ENCODE data around the gene C2orf72.
"Not testable (repeated sequence)": the region's sequence is repeated elsewhere in the genome, so short reads cannot be mapped to it uniquely, and the experiment has no call there.

Gene C2orf72

DNA sequence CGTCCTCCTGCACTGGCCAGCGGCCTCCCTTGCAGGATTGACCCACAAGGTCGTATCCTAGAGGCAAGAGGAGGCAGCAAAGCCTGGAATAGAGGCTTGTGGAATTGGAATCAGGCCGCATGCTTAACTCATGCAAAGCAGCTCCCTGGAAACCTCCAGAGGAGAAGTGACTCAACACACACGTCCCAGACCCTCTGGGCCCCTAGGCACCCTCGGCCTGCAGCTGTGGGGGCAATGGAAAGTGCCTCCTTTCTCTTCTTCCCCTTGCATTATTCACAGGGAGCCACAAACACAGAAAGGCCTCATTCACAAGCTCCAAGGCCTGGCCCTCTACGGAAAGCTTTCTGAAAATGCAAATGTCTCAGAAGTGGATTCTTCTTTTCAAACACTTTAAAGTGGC lies 21.8 kb upstream of the C2orf72 start:
- H3K9me3 ChIP-seq (ENCODE audit: control insufficient read depth, insufficient read depth, low read length) = no peaks in the 10 kb centered on the region
- peaks cover 4% of the 10 kb centered on the region for H3K27me3 ChIP-seq (ENCODE audit: control insufficient read depth, insufficient read depth, low read length)
- no peak overlapping the region for H3K9ac ChIP-seq (ENCODE audit: low read depth, low read length)

DNA sequence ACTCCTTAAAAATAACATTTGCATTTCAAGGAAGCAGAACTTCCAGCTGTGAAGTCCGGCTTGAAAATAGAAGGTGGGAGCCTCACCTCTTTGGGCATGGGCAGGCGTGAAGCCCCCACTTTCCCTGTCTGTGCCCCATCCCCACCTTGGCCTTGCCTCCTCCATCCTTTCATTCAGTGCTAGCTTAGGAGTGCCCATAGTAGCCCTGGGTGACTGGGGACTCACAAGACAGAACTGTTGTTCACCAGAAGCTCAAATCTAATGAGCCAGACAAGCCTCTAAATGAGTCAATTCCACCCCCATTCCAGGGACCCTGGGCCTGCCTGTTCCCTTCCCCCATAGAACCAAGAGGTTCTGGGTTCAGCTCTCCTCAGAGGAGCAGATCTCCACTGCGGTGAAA lies 21.4 kb upstream of the C2orf72 start:
- Histone ChIP-seq H3K9me3 (ENCODE audit: control insufficient read depth, insufficient read depth, low read length) (no peaks in the 10 kb centered on the region), H3K4me1 (ENCODE audit: control insufficient read depth, insufficient read depth, low read length) (peaks cover 14% of the 10 kb centered on the region; the same call in 1 of the 2 replicates), H3K9ac (ENCODE audit: low read depth, low read length) (no peak overlapping the region), H3K27ac (ENCODE audit: low read depth, low read length) (peak overlapping the region; percentile 40), H3K27me3 (ENCODE audit: control insufficient read depth, insufficient read depth, low read length) (peaks cover 4% of the 10 kb centered on the region), H3K36me3 (ENCODE audit: control insufficient read depth, insufficient read depth, low read length) (no peaks in the 10 kb centered on the region), H3K4me3 (ENCODE audit: low read depth, low read length) (no peak overlapping the region)

More for the DNA sequence above, 21.8 kb upstream of the C2orf72 start:
- H3K27ac ChIP-seq (ENCODE audit: low read depth, low read length) = peak overlapping the region; percentile 40
- peaks cover 14% of the 10 kb centered on the region; the same call in 1 of the 2 replicates for H3K4me1 ChIP-seq (ENCODE audit: control insufficient read depth, insufficient read depth, low read length)
- H3K36me3 ChIP-seq (ENCODE audit: control insufficient read depth, insufficient read depth, low read length) = no peaks in the 10 kb centered on the region
- no peak overlapping the region for H3K4me3 ChIP-seq (ENCODE audit: low read depth, low read length)

DNA sequence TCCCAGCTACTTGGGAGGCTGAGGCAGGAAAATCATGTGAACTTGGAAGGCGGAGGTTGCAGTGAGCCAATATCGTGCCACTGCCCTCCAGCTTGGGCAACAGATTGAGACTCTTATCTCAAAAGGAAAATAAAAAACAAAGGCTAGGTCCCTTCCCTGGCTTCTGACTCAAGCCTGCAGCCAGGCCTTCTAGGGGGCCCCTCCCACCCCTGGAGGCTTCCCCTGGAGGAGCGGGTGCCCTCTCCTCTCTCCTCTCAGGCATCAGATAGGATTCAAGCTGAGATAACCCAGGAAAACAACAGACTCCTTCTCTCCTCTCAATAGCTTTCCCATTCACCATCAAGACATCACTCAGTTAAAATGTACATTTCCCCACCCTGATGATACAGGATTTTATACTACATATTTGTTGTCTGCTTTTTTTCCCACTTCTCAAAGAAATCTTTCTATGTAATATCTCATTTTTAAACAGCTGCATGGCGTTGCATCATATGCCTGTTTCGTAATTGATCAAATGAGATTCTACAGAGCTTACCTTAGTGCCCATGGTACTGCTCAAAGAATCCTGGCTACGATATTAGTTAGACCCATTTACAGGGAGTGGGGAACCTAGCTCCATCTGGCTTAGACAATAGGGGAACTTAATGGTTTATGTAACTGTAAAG lies 20.6 kb upstream of the C2orf72 start:
- Histone ChIP-seq H3K9me3 (ENCODE audit: control insufficient read depth, insufficient read depth, low read length) (no peaks in the 10 kb centered on the region), H3K9ac (ENCODE audit: low read depth, low read length) (no peak overlapping the region), H3K36me3 (ENCODE audit: control insufficient read depth, insufficient read depth, low read length) (no peaks in the 10 kb centered on the region), H3K27me3 (ENCODE audit: control insufficient read depth, insufficient read depth, low read length) (peaks cover 4% of the 10 kb centered on the region), H3K4me3 (ENCODE audit: low read depth, low read length) (no peak overlapping the region), H3K27ac (ENCODE audit: low read depth, low read length) (no peak overlapping the region), H3K4me1 (ENCODE audit: control insufficient read depth, insufficient read depth, low read length) (peaks cover 14% of the 10 kb centered on the region; the same call in 1 of the 2 replicates)

DNA sequence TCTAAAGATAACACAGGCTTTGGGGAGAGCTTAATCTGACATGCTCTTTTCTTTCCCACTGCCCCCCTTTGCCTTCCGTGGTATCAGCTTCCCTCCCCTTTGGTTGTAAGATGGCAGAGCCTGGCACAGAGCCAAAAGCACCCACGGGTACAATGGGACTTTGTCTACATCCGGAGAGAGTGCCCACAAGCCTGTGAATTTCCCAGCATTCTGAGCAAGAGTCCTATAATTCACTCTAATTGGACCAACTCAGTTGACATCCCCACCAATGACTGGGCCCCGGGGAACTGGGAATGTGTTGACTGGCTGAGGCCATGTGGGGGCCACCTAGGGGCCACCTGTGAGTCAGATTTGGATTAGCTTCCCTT lies 20.1 kb upstream of the C2orf72 start:
- no peak overlapping the region for H3K4me3 ChIP-seq (ENCODE audit: low read depth, low read length)
- no peaks in the 10 kb centered on the region for H3K9me3 ChIP-seq (ENCODE audit: control insufficient read depth, insufficient read depth, low read length)
- H3K27me3 ChIP-seq (ENCODE audit: control insufficient read depth, insufficient read depth, low read length) = peaks cover 4% of the 10 kb centered on the region
- peaks cover 14% of the 10 kb centered on the region; the same call in 1 of the 2 replicates for H3K4me1 ChIP-seq (ENCODE audit: control insufficient read depth, insufficient read depth, low read length)
- no peaks in the 10 kb centered on the region for H3K36me3 ChIP-seq (ENCODE audit: control insufficient read depth, insufficient read depth, low read length)
- H3K27ac ChIP-seq (ENCODE audit: low read depth, low read length) = no peak overlapping the region
- no peak overlapping the region for H3K9ac ChIP-seq (ENCODE audit: low read depth, low read length)

DNA sequence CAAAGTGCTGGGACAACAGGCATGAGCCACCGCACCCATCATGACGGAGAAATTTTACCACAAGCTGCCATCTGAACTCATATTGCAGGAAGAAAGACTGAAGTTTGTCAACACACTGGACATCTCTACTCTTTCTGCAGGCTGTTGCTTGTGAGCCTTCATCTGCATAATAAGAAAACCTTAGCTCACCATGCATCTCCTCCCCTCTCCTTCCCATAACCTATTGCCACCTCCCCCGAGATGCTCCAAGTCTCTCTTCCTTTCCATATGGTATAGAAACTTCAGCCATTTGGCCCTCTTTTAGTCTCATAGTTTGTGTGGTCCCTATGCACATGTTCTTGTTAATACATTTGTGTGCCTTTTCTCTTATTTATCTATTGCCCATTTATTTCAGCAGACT lies 19.1 kb upstream of the C2orf72 start:
- Histone ChIP-seq H3K9me3 (ENCODE audit: control insufficient read depth, insufficient read depth, low read length) (no peaks in the 10 kb centered on the region), H3K27me3 (ENCODE audit: control insufficient read depth, insufficient read depth, low read length) (peaks cover 4% of the 10 kb centered on the region), H3K36me3 (ENCODE audit: control insufficient read depth, insufficient read depth, low read length) (no peaks in the 10 kb centered on the region), H3K4me1 (ENCODE audit: control insufficient read depth, insufficient read depth, low read length) (peaks cover 14% of the 10 kb centered on the region; the same call in 1 of the 2 replicates), H3K4me3 (ENCODE audit: low read depth, low read length) (no peak overlapping the region), H3K9ac (ENCODE audit: low read depth, low read length) (no peak overlapping the region), H3K27ac (ENCODE audit: low read depth, low read length) (no peak overlapping the region)

DNA sequence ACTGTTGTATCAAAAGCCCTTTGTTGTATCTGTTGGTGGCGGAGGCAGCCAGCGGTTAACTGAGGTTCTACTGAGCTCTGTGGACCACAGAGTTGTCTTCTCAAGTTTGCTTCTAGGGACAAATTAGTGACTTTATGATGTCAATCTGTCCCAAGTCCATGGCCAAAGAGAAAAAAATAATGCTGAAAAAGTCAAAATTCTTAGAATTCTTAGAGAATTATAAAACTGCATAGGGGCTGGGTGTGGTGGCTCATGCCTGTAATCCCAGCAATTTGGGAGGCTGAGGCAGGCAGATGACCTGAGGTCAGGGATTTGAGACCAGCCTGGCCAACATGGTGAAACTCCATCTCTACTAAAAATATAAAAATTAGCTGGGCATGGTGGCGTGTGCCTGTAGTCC lies 12.3 kb upstream of the C2orf72 start:
- H3K9ac ChIP-seq (ENCODE audit: low read depth, low read length); H3K27me3 ChIP-seq (ENCODE audit: control insufficient read depth, insufficient read depth, low read length); H3K9me3 ChIP-seq (ENCODE audit: control insufficient read depth, insufficient read depth, low read length); H3K4me3 ChIP-seq (ENCODE audit: low read depth, low read length); H3K4me1 ChIP-seq (ENCODE audit: control insufficient read depth, insufficient read depth, low read length); H3K36me3 ChIP-seq (ENCODE audit: control insufficient read depth, insufficient read depth, low read length); H3K27ac ChIP-seq (ENCODE audit: low read depth, low read length): not testable (repeated sequence)

DNA sequence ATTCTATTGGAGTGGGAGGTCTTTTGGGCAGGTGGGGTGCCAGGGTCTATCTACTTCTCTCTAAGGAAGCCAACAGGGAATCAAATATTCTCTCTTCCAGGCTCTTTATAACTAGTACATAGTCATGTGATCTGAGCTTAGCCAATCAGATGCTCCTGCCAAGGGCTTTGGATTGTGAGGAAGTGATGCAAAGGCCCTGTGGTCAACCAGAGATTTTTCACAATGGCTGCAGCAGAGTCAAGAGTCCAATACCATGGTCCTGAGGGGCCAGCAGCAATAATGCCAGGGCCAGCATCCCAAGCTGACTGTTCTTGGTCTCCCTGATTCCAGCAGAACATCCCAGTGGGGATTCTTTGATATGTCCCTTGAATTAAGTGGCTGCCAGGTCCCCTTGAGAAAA lies 8.4 kb upstream of the C2orf72 start:
- H3K4me1 ChIP-seq (ENCODE audit: control insufficient read depth, insufficient read depth, low read length) = no peaks in the 10 kb centered on the region
- H3K9me3 ChIP-seq (ENCODE audit: control insufficient read depth, insufficient read depth, low read length) = no peaks in the 10 kb centered on the region
- no peaks in the 10 kb centered on the region for H3K36me3 ChIP-seq (ENCODE audit: control insufficient read depth, insufficient read depth, low read length)
- no peaks in the 10 kb centered on the region for H3K27me3 ChIP-seq (ENCODE audit: control insufficient read depth, insufficient read depth, low read length)
- no peak overlapping the region for H3K9ac ChIP-seq (ENCODE audit: low read depth, low read length)
- H3K27ac ChIP-seq (ENCODE audit: low read depth, low read length) = no peak overlapping the region
- no peak overlapping the region for H3K4me3 ChIP-seq (ENCODE audit: low read depth, low read length)

DNA sequence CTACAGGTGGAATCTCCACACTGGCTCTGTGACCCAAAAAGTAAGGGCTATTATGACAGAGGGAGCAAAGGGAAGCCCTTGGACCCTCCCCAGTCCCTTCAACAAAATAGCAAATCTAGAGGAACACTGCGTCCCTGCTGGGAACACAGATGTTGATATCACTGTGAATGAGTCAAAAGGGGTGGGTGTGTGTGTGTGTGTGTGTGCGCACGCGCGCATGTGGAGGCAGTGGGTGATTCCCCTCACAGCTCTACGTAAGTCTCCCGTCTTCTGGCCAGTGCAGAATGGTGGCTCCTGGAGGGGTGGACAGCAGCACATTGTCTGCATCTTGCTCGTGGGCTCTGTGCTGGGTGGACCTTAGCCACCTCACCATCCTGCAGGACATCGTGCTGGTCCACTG lies 7.8 kb upstream of the C2orf72 start:
- no peak overlapping the region for H3K9ac ChIP-seq (ENCODE audit: low read depth, low read length)
- no peak overlapping the region for H3K27ac ChIP-seq (ENCODE audit: low read depth, low read length)
- no peaks in the 10 kb centered on the region for H3K9me3 ChIP-seq (ENCODE audit: control insufficient read depth, insufficient read depth, low read length)
- no peaks in the 10 kb centered on the region for H3K4me1 ChIP-seq (ENCODE audit: control insufficient read depth, insufficient read depth, low read length)
- no peaks in the 10 kb centered on the region for H3K36me3 ChIP-seq (ENCODE audit: control insufficient read depth, insufficient read depth, low read length)
- no peak overlapping the region for H3K4me3 ChIP-seq (ENCODE audit: low read depth, low read length)
- peaks cover 7% of the 10 kb centered on the region for H3K27me3 ChIP-seq (ENCODE audit: control insufficient read depth, insufficient read depth, low read length)

DNA sequence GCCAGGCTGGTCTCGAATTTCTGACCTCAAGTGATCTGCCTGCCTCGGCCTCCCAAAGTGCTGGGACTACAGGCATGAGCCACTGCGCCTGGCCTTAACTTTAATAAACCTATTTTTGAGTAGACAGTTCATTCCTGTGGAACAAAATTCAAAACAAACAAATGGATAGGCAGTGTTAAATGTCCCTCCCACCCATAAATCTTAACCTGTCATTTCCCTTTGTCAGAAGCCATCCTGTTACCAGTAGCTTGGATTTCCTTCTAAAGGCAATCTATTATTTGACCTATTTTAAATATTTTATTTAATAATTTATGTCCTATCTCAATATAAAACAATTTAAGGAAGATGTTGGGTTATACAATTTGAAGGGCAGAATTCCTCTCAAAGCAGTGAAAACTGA lies 6.6 kb upstream of the C2orf72 start:
- no peaks in the 10 kb centered on the region for H3K36me3 ChIP-seq (ENCODE audit: control insufficient read depth, insufficient read depth, low read length)
- H3K4me3 ChIP-seq (ENCODE audit: low read depth, low read length) = no peak overlapping the region
- peaks cover 16% of the 10 kb centered on the region for H3K27me3 ChIP-seq (ENCODE audit: control insufficient read depth, insufficient read depth, low read length)
- H3K9me3 ChIP-seq (ENCODE audit: control insufficient read depth, insufficient read depth, low read length) = no peaks in the 10 kb centered on the region
- H3K9ac ChIP-seq (ENCODE audit: low read depth, low read length) = no peak overlapping the region
- no peaks in the 10 kb centered on the region for H3K4me1 ChIP-seq (ENCODE audit: control insufficient read depth, insufficient read depth, low read length)
- H3K27ac ChIP-seq (ENCODE audit: low read depth, low read length) = no peak overlapping the region

DNA sequence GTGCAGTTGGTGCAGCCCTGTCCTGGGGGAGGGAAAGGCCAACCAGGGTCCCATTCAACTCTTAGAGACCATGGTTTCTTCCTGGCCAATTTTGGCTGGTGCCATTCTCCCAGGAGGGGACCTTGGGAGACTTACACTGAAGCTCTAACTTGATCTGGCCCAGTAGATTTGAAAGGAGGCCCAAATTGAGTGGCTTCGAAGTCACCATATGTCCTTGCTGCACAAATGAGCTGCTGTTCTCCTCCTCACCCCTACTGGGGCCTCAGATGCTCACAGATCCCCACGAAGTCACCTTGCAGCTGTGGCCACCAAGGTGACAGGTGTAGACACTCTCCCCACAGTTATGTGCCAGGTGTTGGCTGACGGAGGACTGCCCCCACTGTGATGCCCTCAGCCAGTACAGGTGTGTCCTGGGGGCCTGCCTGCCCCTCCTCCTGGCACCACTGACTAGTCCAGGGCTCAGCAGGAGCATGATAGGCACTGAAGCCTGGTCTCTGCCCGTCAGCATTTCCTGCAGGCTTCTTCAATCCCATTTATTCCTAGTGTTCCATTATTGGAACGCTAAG lies 4.7 kb upstream of the C2orf72 start:
- peaks cover 32% of the 10 kb centered on the region for H3K27me3 ChIP-seq (ENCODE audit: control insufficient read depth, insufficient read depth, low read length)
- H3K36me3 ChIP-seq (ENCODE audit: control insufficient read depth, insufficient read depth, low read length) = no peaks in the 10 kb centered on the region
- H3K27ac ChIP-seq (ENCODE audit: low read depth, low read length) = no peak overlapping the region
- no peak overlapping the region for H3K9ac ChIP-seq (ENCODE audit: low read depth, low read length)
- H3K4me1 ChIP-seq (ENCODE audit: control insufficient read depth, insufficient read depth, low read length) = no peaks in the 10 kb centered on the region
- no peaks in the 10 kb centered on the region for H3K9me3 ChIP-seq (ENCODE audit: control insufficient read depth, insufficient read depth, low read length)
- no peak overlapping the region for H3K4me3 ChIP-seq (ENCODE audit: low read depth, low read length)

DNA sequence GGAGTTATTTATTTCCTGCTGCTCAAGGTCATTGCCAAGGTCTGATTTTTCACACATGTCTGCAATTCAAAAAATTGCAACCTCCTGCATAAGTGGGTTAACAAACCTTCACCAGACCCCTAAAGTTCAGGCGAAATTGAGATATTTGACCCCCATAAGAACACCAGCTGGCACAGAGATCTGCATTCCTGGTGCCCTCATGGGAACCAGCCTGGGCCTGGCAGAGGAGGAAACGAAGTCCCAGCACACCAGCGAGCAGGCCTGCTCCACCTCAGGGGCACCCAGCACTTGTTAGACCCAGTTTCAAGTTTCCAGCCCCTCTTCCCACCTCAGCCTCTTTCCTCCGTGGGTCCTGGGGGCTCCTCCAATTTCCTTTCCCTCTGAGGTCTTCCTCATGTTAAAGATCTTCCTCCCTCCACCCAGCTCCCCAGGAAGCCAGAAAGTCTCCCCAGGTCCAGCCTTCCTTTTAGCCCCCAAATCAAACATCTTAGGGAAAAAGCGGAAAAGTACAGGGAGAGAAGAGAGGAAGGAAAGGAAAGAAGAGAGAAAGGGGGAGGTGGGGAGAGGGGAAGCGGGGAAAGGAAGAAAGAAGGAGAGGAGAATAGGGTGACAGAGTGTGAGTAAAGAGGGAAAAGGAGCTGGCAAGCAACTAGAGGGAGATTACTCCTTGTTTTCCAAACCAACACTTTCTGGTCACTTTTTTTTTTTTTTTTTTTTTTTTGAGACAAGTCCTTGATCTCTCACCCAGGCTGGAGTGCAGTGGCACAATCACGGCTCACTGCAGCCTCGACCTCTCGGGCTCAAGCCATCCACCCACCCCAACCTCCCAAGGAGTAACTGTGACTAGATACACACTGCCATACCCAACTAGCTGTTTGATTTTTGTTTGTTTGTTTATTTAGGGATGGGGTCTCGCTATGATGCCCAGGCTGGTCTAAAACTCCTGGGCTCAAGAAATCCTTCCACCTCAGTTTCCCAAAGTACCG lies 3.9 kb upstream of the C2orf72 start:
- no peak overlapping the region for H3K27ac ChIP-seq (ENCODE audit: low read depth, low read length)
- H3K4me1 ChIP-seq (ENCODE audit: control insufficient read depth, insufficient read depth, low read length) = no peaks in the 10 kb centered on the region
- no peaks in the 10 kb centered on the region for H3K9me3 ChIP-seq (ENCODE audit: control insufficient read depth, insufficient read depth, low read length)
- H3K4me3 ChIP-seq (ENCODE audit: low read depth, low read length) = no peak overlapping the region
- no peak overlapping the region for H3K9ac ChIP-seq (ENCODE audit: low read depth, low read length)
- no peaks in the 10 kb centered on the region for H3K36me3 ChIP-seq (ENCODE audit: control insufficient read depth, insufficient read depth, low read length)
- H3K27me3 ChIP-seq (ENCODE audit: control insufficient read depth, insufficient read depth, low read length) = peaks cover 38% of the 10 kb centered on the region

Data from HUES48 (cell line).